Measurements from ENCODE around the gene XXYLT1. TPM values are rescaled to one million over a fixed set of nuclear protein-coding genes. Genes with fewer than 3 reads are reported as not detected.

Gene XXYLT1
- total and polyA plus RNA-seq, 9 of the 15 experiments (the other 6 are each of a cell fraction or from before 2014, with no cell fraction given) = 1.9 to 18.9 (median 15.0) TPM

GRCh38 chr3:195078891-195079440 is 192.0 kb downstream of the XXYLT1 start (continued):
- no peak for TF ChIP-seq E4F1 (CRISPR knock-in tag; IDR thresholded peaks at IDR 0.05; ENCODE audit: borderline replicate concordance)
- TF ChIP-seq KDM5B (IDR thresholded peaks at IDR 0.05; ENCODE audit: insufficient replicate concordance, low read depth, low read length) = no peak

- Histone ChIP-seq H3K27me3 (ENCODE audit: control insufficient read depth in 2 of 2, insufficient read depth in 2 of 2, low read length in 2 of 2) (no peaks in the 10 kb centered on the region), H4K20me1 (replicated peaks; ENCODE audit: control insufficient read depth, insufficient read depth, low read length) (no peaks in the 10 kb centered on the region; the same call in 1 of the 2 replicates), H3K36me3 (ENCODE audit: control insufficient read depth, insufficient read depth, low read length) (no peaks in the 10 kb centered on the region), H3K9me3 (replicated peaks; ENCODE audit: control insufficient read depth, insufficient read depth, low read depth, low read length) (no peaks in the 10 kb centered on the region), H3K4me2 (ENCODE audit: insufficient read depth, low read length) (no peak overlapping the region), H3K4me1 (replicated peaks in 1 of 2; ENCODE audit: control insufficient read depth in 2 of 2, insufficient read depth in 2 of 2, low read length in 2 of 2) (peaks cover 0 to 37% of the 10 kb centered on the region in 2 experiments; a peak in 3 of 5 replicates), H2AFZ (ENCODE audit: low read depth, low read length) (no peak overlapping the region), H3K27ac (ENCODE audit: extremely low read depth, low read depth, low read length) (no peak overlapping the region), H3K4me3 (no peak overlapping the region), H3K9ac (ENCODE audit: insufficient read depth in 1 of 2, low read depth in 2 of 2, low read length in 2 of 2) (no peak overlapping the region; a peak in 1 of 4 replicates), H3K79me2 (ENCODE audit: control insufficient read depth, insufficient read depth, low read length) (no peaks in the 10 kb centered on the region), H3K9me1 (ENCODE audit: control insufficient read depth, insufficient read depth, low read length) (no peaks in the 10 kb centered on the region)
- ChIA-PET CTCF (ENCODE audit: low intra/inter-chr PET ratio) (no interaction called here), POLR2A (no interaction called here)
- FAIRE-seq = no peak
- no TSS peak for BruUV-seq (replicated peaks)
- intact Hi-C loops (cut with micrococcal nuclease) (no loop called here), in situ Hi-C loops (cut with MboI) (no loop called here)
- WGBS (ENCODE audit: insufficient coverage, low coverage, missing lambda C conversion rate) = 46% methylated on average over 22 of the region's 29 CpGs
- TF ChIP-seq BRCA1 (IDR thresholded peaks at IDR 0.05) (no peak), BRCA1 (CRISPR knock-in tag; IDR thresholded peaks at IDR 0.05) (no peak), CBFA2T2 (conservative IDR thresholded peaks at IDR 0.05) (peak; percentile 18; the same call in 1 of the 2 replicates), ZFP1 (CRISPR knock-in tag; IDR thresholded peaks at IDR 0.05) (no peak), RAD51 (IDR thresholded peaks at IDR 0.05; ENCODE audit: borderline replicate concordance, low read depth) (peak; percentile 61; the same call in 1 of the 2 replicates), TFE3 (CRISPR knock-in tag; IDR thresholded peaks at IDR 0.05) (peak; percentile 55), ZBTB7A (IDR thresholded peaks at IDR 0.05; ENCODE audit: borderline replicate concordance, control insufficient read depth, low read depth, low read length) (no peak)
- TF ChIP-seq, protein P1, sequence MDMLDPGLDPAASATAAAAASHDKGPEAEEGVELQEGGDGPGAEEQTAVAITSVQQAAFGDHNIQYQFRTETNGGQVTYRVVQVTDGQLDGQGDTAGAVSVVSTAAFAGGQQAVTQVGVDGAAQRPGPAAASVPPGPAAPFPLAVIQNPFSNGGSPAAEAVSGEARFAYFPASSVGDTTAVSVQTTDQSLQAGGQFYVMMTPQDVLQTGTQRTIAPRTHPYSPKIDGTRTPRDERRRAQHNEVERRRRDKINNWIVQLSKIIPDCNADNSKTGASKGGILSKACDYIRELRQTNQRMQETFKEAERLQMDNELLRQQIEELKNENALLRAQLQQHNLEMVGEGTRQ (CRISPR knock-in tag; IDR thresholded peaks at IDR 0.05) = peak; percentile 33; the same call in 1 of the 2 replicates
- DNase-seq (ENCODE audit: extremely low read depth in 1 of 4, low spot score in 3 of 4) = no peak
- ATAC-seq = no peak
Observed at GRCh38 chr3:195077611-195078540, 193.1 kb downstream of the XXYLT1 start.

All from K562 (cell line).